Pancreas (tissue), 10 donors: ENCODE results near the gene RELT. TPM values are rescaled to one million over a fixed set of nuclear protein-coding genes. Genes with fewer than 3 reads are reported as not detected.
A peak's percentile ranks its signal among the peaks of the same experiment; 100 is the strongest.

Experiments
- ATAC-seq, 4 donors: fragments of 200-7000 bp; cut with Tn5 transposase; one replicate each; pipeline versions ENCODE4 v1.8.0 to v1.9.1; 2020; ENCODE audit warnings: mild to moderate bottlenecking in 4 of 4, moderate library complexity in 4 of 4
- DNase-seq, 6 donors: peaks; one replicate each; pipeline ENCODE4 v3.0.0-alpha.2; 2020
- FAIRE-seq: peaks from 2 replicates; lab custom pipeline; 2012; peaks lifted over from hg19 to GRCh38; lab: Jason Lieb, UNC
- H3K27ac ChIP-seq, 4 donors: fragments of 200-600 bp; sonication (generic); 1 replicate in 3 of 4; 2 replicates in 1 of 4; pipeline versions ENCODE4 v1.5.0 to v1.8.0; 2020
- H3K27me3 ChIP-seq, 4 donors: fragments of 200-600 bp; one replicate each; pipeline ENCODE4 v1.8.0; 2021
- H3K36me3 ChIP-seq, 3 donors: fragments of 200-600 bp; sonication (generic) in 1 of 3; one replicate each; pipeline versions ENCODE4 v1.5.0 to v1.8.0; 2020 to 2021
- H3K4me1 ChIP-seq, 3 donors: fragments of 200-600 bp; one replicate each; pipeline ENCODE4 v1.8.0; 2021
- H3K4me3 ChIP-seq, 4 donors: fragments of 200-600 bp; sonication (generic) in 2 of 4; one replicate each; pipeline versions ENCODE4 v1.5.0 to v1.8.0; 2020 to 2021
- H3K9me3 ChIP-seq, 4 donors: fragments of 200-600 bp; one replicate each; pipeline ENCODE4 v1.8.0; 2021
- WGBS, 2 donors: extraction: QIAGEN DNeasy Blood & Tissue Kit; methylation state at CpG; one replicate each; pipeline ENCODE4 v1.1.7; 2013; 5-methylcytosine and 5-hydroxymethylcytosine counted together
- intact Hi-C, 3 donors: fragments of 100-400 bp; cut with DNase I; formaldehyde crosslinking; loops; one replicate each; pipeline versions ENCODE4 v1.11.1 to v1.14.2; 2022
- polyA plus RNA-seq, 2 donors: library from polyadenylated mRNA; stranded (reverse); fragments of 200-250 nt; gene quantifications; one replicate each; pipeline ENCODE4 v1.2.3, GENCODE V29; 2013
- total RNA-seq, 6 donors: library from RNA; stranded (reverse); fragmentation: NEBNext Ultra II Directional in 4 of 6; extraction: Animal tissue kit (Norgen Biotek cat#: 25700) in 4 of 6; gene quantifications; one replicate each; pipeline versions ENCODE4 v1.2.1 to v1.2.4, GENCODE V29; 2021 to 2023
- TF ChIP-seq, protein P1 (sequence below), 4 donors: fragments of 200-600 bp; sonication (generic) in 3 of 4; IDR thresholded peaks; one replicate each; pipeline versions ENCODE4 v1.5.0 to v1.8.0; 2021; ENCODE audit warnings: antibody characterized with exemption in 4 of 4
- donor health status: healthy with polysubstance abuse.
- donor health status: DM: no; HTN: no; CAD: no; lungs with moderate emphysema.
- donor health status: DM: no; HTN: no; CAD: no.
- donor health status: control.
- donor health status: control.
- donor health status: Bipolar disorder and iron deficiency.
- donor health status: DM: yes; HTN: yes; CAD: no.
- donor health status: DM: no; HTN: no; CAD: no.
- donor health status: DM: no; HTN: no; CAD: no.
- donor health status: DM: yes; HTN: yes; CAD: no.

The RELT gene
- total and polyA plus RNA-seq, 8 donors, result 0.23 to 4.7 (median 0.75) TPM

DNA sequence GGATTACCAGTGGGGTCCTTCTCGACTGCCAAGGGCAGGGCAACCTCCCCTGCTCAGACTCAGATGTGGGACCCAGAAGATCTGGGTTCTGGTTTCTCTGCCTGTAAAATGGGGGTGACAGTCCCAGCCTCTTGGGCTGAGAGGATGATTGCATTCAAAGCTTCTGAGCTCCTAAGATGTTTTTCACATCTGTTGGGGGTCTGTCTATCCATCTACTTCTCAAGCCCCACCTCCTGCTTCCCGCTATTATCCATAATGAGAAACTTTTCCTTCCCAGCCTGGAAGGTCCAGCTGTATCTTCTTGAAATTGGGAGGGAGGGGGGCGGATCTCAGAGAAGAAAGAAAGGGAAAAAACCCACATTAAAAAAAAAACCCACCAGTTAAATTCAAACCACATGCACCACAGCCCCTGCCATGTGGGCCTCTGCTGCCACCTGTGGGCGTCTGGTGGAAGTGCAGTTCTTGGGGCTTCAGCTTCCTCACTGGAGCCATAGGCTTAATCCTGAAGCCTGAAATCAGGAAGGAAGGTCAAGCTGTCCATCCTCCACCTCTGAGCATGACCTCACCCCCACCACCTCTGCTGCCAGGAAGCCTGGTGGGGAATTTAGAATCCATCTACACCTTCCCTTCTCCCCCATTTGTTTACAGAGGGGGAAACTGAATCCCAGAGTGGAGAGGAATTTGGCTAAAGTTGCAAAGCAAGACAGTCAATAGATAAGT, 40.8 kb upstream of the RELT start:
- peaks cover 0 to 6% (median 0%) of the 10 kb centered on the region in 3 donors for H3K4me1 ChIP-seq
- H3K9me3 ChIP-seq, result no peaks in the 10 kb centered on the region
- H3K27me3 ChIP-seq, result no peaks in the 10 kb centered on the region
- DNase-seq (peak; percentile 65 to 97 (median 86)), FAIRE-seq (no peak), ATAC-seq (peak; percentile 84 to 94 (median 90))
- TF ChIP-seq, protein P1, sequence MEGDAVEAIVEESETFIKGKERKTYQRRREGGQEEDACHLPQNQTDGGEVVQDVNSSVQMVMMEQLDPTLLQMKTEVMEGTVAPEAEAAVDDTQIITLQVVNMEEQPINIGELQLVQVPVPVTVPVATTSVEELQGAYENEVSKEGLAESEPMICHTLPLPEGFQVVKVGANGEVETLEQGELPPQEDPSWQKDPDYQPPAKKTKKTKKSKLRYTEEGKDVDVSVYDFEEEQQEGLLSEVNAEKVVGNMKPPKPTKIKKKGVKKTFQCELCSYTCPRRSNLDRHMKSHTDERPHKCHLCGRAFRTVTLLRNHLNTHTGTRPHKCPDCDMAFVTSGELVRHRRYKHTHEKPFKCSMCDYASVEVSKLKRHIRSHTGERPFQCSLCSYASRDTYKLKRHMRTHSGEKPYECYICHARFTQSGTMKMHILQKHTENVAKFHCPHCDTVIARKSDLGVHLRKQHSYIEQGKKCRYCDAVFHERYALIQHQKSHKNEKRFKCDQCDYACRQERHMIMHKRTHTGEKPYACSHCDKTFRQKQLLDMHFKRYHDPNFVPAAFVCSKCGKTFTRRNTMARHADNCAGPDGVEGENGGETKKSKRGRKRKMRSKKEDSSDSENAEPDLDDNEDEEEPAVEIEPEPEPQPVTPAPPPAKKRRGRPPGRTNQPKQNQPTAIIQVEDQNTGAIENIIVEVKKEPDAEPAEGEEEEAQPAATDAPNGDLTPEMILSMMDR (IDR thresholded peaks at IDR 0.05), result peak; percentile 91 to 98 (median 95)
- H3K27ac ChIP-seq, result peak overlapping the region in 2 of 4 donors; percentile 6 to 20
- H3K36me3 ChIP-seq, result no peaks in the 10 kb centered on the region
- intact Hi-C loops, result loop anchor here in 1 of 3 donors (5.0 kb wide), 1 partner anchor 43 kb away; no protein-coding TSS in a partner anchor
- WGBS, 2 donors, result 16 to 17% methylated on average over 4 of the region's 4 CpGs
- no peak overlapping the region for H3K4me3 ChIP-seq

DNA sequence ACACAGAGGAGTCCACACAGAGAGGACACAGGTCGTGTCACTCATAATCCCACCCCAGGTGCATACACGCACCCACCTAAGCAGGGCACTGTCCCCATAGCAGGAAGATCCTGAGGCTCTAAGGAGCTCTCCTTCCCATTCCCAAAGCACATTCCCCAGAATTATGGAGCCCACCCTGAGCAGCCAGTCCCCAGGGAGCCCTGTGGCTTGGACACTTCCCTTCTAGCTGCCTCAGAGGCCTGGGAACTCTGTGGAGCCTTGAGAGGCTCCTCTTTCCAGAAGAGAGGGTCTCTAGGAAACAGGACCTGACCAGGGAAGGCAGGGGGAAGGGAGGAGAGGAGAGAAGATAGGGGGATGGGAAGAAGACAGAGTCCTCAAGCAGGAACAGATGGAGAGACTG, 38.4 kb upstream of the RELT start:
- intact Hi-C loops, result loop anchor here in 1 of 3 donors (5.0 kb wide), 1 partner anchor 46 kb away; no protein-coding TSS in a partner anchor
- ATAC-seq (no peak), FAIRE-seq (no peak), DNase-seq (no peak)
- H3K9me3 ChIP-seq, result no peaks in the 10 kb centered on the region
- no peaks in the 10 kb centered on the region for H3K27me3 ChIP-seq
- no peaks in the 10 kb centered on the region for H3K36me3 ChIP-seq
- TF ChIP-seq, protein P1 (IDR thresholded peaks at IDR 0.05), result no peak
- no peaks in the 10 kb centered on the region for H3K4me1 ChIP-seq
- no peak overlapping the region for H3K27ac ChIP-seq
- 75 to 78% methylated on average over 2 of the region's 2 CpGs for WGBS, 2 donors
- no peak overlapping the region for H3K4me3 ChIP-seq

DNA sequence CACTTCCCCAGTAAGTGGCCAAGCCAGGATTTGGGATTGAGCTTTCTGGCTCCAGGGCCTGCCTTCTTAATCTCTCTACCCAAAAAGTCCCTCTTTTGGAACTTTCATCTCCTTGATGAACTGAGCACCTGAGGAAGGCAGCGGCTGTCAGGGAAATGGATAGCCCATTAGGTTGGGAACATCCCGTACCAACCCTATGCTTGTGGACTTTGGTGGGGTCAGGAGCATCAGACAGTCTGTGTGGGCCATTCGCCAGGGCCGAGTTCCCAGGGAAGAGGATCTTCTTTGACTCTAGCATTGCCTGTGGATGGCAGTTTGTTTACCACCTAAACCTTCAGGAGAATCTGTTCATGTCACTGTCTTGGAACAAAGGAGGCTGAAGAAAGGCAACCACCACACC, 37.9 kb upstream of the RELT start:
- FAIRE-seq (no peak), ATAC-seq (no peak), DNase-seq (no peak)
- no peaks in the 10 kb centered on the region for H3K27me3 ChIP-seq
- no peaks in the 10 kb centered on the region for H3K4me1 ChIP-seq
- WGBS, 2 donors, result 77 to 78% methylated on average over 4 of the region's 4 CpGs
- no peak overlapping the region for H3K27ac ChIP-seq
- TF ChIP-seq, protein P1 (IDR thresholded peaks at IDR 0.05), result no peak
- H3K4me3 ChIP-seq, result no peak overlapping the region
- no peaks in the 10 kb centered on the region for H3K36me3 ChIP-seq
- intact Hi-C loops, result loop anchor here in 1 of 3 donors (5.0 kb wide), 1 partner anchor 46 kb away; no protein-coding TSS in a partner anchor
- H3K9me3 ChIP-seq, result no peaks in the 10 kb centered on the region

DNA sequence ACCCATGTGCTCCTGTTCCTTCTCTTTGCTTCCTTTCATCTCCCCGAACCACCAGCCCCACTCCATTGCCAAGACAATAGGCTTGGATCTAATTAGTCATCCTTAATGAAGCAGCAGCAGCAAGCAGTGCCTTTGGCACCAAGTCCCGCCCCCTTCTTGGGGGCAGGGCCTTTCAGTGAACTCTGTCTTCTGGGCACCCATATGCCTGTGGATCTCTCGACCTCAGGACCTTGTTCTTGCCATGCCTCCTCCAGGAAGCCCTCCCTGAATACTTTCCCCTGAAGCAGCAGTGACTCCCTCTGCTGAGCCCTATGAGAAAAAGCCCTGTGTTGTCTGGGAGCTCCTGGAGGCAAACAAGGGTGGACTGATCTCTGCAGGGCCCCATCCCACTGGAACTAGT, 36.0 kb upstream of the RELT start:
- DNase-seq (no peak), FAIRE-seq (no peak), ATAC-seq (no peak)
- Histone ChIP-seq H3K4me3 (no peak overlapping the region), H3K9me3 (no peaks in the 10 kb centered on the region), H3K36me3 (no peaks in the 10 kb centered on the region), H3K27ac (no peak overlapping the region), H3K4me1 (no peaks in the 10 kb centered on the region), H3K27me3 (no peaks in the 10 kb centered on the region)
- WGBS, 2 donors, result 41 to 53% methylated on average over 3 of the region's 3 CpGs
- intact Hi-C loops, result no loop called here
- TF ChIP-seq, protein P1 (IDR thresholded peaks at IDR 0.05), result no peak

DNA sequence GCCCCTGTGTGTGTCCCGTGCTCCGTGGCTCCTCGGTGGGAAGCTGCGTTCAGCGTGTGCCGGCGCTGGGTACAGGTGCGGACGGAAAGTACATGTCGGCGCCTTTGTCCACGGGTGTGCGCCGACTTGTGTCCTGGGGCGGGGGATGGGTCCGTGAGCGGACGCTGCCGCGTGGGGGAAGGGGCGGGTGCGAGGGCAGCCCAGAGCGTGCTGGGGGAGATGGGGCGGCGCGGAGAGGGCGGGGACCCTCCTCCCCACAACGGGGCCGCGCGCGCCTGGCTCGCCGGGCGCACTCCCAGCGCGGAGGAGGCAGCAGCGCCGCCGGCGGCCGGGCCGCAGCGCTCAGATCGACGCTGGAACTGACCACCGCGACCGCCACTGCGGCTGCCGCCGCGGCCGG, 33.6 kb upstream of the RELT start:
- TF ChIP-seq, protein P1 (IDR thresholded peaks at IDR 0.05), result no peak
- Histone ChIP-seq H3K36me3 (no peaks in the 10 kb centered on the region), H3K4me3 (peak overlapping the region in 3 of 4 donors; percentile 18 to 47 (median 41)), H3K4me1 (no peaks in the 10 kb centered on the region), H3K27me3 (no peaks in the 10 kb centered on the region), H3K27ac (no peak overlapping the region), H3K9me3 (no peaks in the 10 kb centered on the region)
- FAIRE-seq (no peak), ATAC-seq (peak; percentile 39 to 76 (median 62)), DNase-seq (no peak)
- 9 to 10% methylated on average over 23 to 54 of the region's 54 CpGs for WGBS, 2 donors
- intact Hi-C loops, result no loop called here
